Liver (tissue), 3 donors: ENCODE measurements around the gene ANKFN1.

Experiments
- FOXA2 ChIP-seq: IDR thresholded peaks from 2 replicates; pipeline ENCODE4 v1.6.1; 2016; ENCODE audit warnings: antibody characterized with exemption
- GABPA ChIP-seq, 2 donors: IDR thresholded peaks in 1 of 2; conservative IDR thresholded peaks in 1 of 2; 2 replicates each; pipeline ENCODE4 v1.6.1; 2016; ENCODE audit warnings: antibody characterized with exemption in 2 of 2, mild to moderate bottlenecking in 1 of 2, moderate library complexity in 1 of 2
- JUND ChIP-seq, 2 donors: IDR thresholded peaks; 2 replicates each; pipeline ENCODE4 v1.6.1; 2016; ENCODE audit warnings: antibody characterized with exemption in 2 of 2
- TAF1 ChIP-seq: conservative IDR thresholded peaks from 2 replicates; pipeline ENCODE4 v1.6.1; 2016; ENCODE audit warnings: antibody characterized with exemption, mild to moderate bottlenecking
- TF ChIP-seq, protein P1 (sequence below): fragments of 150-350 bp; IDR thresholded peaks from 2 replicates; pipeline ENCODE4 v1.5.1; 2017; ENCODE audit warnings: improper control_type of control experiment, low read depth, low read length; ENCODE audit not compliant: missing input control
- TF ChIP-seq, protein P2 (sequence below): IDR thresholded peaks from 2 replicates; pipeline ENCODE4 v1.6.1; 2016; ENCODE audit warnings: antibody characterized with exemption
- TF ChIP-seq, protein P3 (sequence below): IDR thresholded peaks from 2 replicates; pipeline ENCODE4 v1.6.1; 2016; ENCODE audit warnings: antibody characterized with exemption, mild to moderate bottlenecking
- donor health status: healthy.
- donor health status: healthy.

DNA sequence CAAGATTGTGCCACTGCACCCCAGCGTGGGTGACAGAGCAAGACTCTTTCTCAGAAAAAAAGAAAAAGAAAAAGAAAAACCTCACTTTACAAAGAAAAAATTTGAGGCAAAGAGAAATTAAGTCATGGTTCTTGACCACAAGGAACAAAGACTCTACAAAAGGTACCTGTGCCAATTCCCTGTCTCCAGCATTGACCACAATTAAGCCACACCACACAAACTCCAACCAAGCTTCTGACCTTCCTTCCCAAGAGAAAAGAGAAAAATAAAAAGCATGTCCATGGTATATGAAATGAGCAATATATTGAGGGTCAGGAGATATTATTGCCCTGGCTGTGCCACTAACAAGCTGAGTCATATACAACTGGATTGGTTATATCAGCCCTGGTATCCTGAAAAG lies 293.9 kb downstream of the ANKFN1 start:
- TF ChIP-seq GABPA (IDR thresholded peaks at IDR 0.05 in 1 of 2, conservative IDR thresholded peaks at IDR 0.05 in 1 of 2) (no peak), FOXA2 (no peak), JUND (IDR thresholded peaks at IDR 0.05) (no peak), TAF1 (no peak)
- TF ChIP-seq, protein P1, sequence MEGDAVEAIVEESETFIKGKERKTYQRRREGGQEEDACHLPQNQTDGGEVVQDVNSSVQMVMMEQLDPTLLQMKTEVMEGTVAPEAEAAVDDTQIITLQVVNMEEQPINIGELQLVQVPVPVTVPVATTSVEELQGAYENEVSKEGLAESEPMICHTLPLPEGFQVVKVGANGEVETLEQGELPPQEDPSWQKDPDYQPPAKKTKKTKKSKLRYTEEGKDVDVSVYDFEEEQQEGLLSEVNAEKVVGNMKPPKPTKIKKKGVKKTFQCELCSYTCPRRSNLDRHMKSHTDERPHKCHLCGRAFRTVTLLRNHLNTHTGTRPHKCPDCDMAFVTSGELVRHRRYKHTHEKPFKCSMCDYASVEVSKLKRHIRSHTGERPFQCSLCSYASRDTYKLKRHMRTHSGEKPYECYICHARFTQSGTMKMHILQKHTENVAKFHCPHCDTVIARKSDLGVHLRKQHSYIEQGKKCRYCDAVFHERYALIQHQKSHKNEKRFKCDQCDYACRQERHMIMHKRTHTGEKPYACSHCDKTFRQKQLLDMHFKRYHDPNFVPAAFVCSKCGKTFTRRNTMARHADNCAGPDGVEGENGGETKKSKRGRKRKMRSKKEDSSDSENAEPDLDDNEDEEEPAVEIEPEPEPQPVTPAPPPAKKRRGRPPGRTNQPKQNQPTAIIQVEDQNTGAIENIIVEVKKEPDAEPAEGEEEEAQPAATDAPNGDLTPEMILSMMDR, result no peak
- TF ChIP-seq, protein P2, sequence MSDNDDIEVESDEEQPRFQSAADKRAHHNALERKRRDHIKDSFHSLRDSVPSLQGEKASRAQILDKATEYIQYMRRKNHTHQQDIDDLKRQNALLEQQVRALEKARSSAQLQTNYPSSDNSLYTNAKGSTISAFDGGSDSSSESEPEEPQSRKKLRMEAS, result no peak
- TF ChIP-seq, protein P3, sequence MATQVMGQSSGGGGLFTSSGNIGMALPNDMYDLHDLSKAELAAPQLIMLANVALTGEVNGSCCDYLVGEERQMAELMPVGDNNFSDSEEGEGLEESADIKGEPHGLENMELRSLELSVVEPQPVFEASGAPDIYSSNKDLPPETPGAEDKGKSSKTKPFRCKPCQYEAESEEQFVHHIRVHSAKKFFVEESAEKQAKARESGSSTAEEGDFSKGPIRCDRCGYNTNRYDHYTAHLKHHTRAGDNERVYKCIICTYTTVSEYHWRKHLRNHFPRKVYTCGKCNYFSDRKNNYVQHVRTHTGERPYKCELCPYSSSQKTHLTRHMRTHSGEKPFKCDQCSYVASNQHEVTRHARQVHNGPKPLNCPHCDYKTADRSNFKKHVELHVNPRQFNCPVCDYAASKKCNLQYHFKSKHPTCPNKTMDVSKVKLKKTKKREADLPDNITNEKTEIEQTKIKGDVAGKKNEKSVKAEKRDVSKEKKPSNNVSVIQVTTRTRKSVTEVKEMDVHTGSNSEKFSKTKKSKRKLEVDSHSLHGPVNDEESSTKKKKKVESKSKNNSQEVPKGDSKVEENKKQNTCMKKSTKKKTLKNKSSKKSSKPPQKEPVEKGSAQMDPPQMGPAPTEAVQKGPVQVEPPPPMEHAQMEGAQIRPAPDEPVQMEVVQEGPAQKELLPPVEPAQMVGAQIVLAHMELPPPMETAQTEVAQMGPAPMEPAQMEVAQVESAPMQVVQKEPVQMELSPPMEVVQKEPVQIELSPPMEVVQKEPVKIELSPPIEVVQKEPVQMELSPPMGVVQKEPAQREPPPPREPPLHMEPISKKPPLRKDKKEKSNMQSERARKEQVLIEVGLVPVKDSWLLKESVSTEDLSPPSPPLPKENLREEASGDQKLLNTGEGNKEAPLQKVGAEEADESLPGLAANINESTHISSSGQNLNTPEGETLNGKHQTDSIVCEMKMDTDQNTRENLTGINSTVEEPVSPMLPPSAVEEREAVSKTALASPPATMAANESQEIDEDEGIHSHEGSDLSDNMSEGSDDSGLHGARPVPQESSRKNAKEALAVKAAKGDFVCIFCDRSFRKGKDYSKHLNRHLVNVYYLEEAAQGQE, result no peak
